Endothelial cell of umbilical vein (primary cell): ENCODE results near the gene CLN6. TPM values are rescaled to one million over a fixed set of nuclear protein-coding genes. Genes with fewer than 3 reads are reported as not detected.

Experiments
- BruUV-seq: library from RNA; stranded (reverse); fragments of 400-500 nt; replicated peaks from 2 replicates; lab custom pipeline; 2021; lab: Mats Ljungman, UMichigan
- CTCF ChIA-PET: fragments of 300-600, 350-600 bp; sonication (Branson Sonifier 250); formaldehyde crosslinking; loops from one replicate; lab custom pipeline; 2021; ENCODE audit warnings: antibody characterized with exemption, inconsistent platforms; lab: Charles Lee
- POLR2A ChIA-PET: fragments of 300-600, 350-600 bp; sonication (Branson Sonifier 250); formaldehyde crosslinking; loops from one replicate; lab custom pipeline; 2021; ENCODE audit warnings: antibody characterized with exemption, inconsistent platforms; lab: Charles Lee
- DNase-seq: peaks from one replicate; pipeline ENCODE4 v3.0.0-alpha.2; 2011; ENCODE audit warnings: low read depth, low spot score
- FAIRE-seq: peaks from 2 replicates; lab custom pipeline; 2011; peaks lifted over from hg19 to GRCh38; lab: Jason Lieb, UNC
- H2AFZ ChIP-seq: 2 replicates; pipeline ENCODE4 v1.6.0; 2012; ENCODE audit warnings: low read depth, low read length, control low read depth, inconsistent platforms
- H3K27ac ChIP-seq: 2 replicates; pipeline ENCODE4 v1.5.1; 2011; ENCODE audit warnings: low read depth, mild to moderate bottlenecking, control low read depth, low read length, moderate library complexity; ENCODE audit not compliant: insufficient read depth
- H3K27me3 ChIP-seq, 2 experiments: 2 replicates each; pipeline versions ENCODE4 v1.6.0 to v1.6.1; 2011; ENCODE audit warnings: low read length in 2 of 2, mixed read lengths in 1 of 2; ENCODE audit not compliant: control insufficient read depth in 2 of 2, insufficient read depth in 2 of 2
- H3K36me3 ChIP-seq, 2 experiments: 2 replicates in 1 of 2; 3 replicates in 1 of 2; pipeline ENCODE4 v1.5.1; 2011; ENCODE audit warnings: low read length in 2 of 2, mild to moderate bottlenecking in 1 of 2, moderate library complexity in 1 of 2; ENCODE audit not compliant: control insufficient read depth in 2 of 2, insufficient read depth in 2 of 2; ENCODE audit errors: extremely low read depth in 1 of 2
- H3K4me1 ChIP-seq: 3 replicates; pipeline ENCODE4 v1.5.1; 2011; ENCODE audit warnings: mild to moderate bottlenecking, low read length; ENCODE audit not compliant: control insufficient read depth, insufficient read depth; ENCODE audit errors: extremely low read depth
- H3K4me2 ChIP-seq: 2 replicates; pipeline ENCODE4 v1.6.1; 2011; ENCODE audit warnings: low read length, control low read depth, mixed read lengths; ENCODE audit not compliant: insufficient read depth
- H3K4me3 ChIP-seq, 3 experiments: fragments of 200-600 bp in 1 of 3; sonication (generic), shearing (Covaris generic) in 1 of 3; replicated peaks in 1 of 3; 2 replicates each; pipeline ENCODE4 v1.5.1; 2011 to 2016; ENCODE audit warnings: control low read depth in 3 of 3, low read length in 3 of 3, mild to moderate bottlenecking in 2 of 3, inconsistent platforms in 1 of 3, low read depth in 1 of 3, moderate library complexity in 1 of 3; ENCODE audit not compliant: insufficient read depth in 1 of 3
- H3K79me2 ChIP-seq: 2 replicates; pipeline ENCODE4 v1.6.0; 2012; ENCODE audit warnings: low read length, inconsistent platforms; ENCODE audit not compliant: control insufficient read depth, insufficient read depth
- H3K9ac ChIP-seq: replicated peaks from 2 replicates; pipeline ENCODE3; 2011; ENCODE audit warnings: low read length, control low read depth; ENCODE audit not compliant: insufficient read depth; ENCODE audit errors: extremely low read depth
- H3K9me1 ChIP-seq: replicated peaks from 3 replicates; pipeline ENCODE4 v1.6.0; 2011; ENCODE audit warnings: mild to moderate bottlenecking, low read length; ENCODE audit not compliant: control insufficient read depth, insufficient read depth; ENCODE audit errors: extremely low read depth
- H3K9me3 ChIP-seq: replicated peaks from 2 replicates; pipeline ENCODE4 v1.5.1; 2012; ENCODE audit warnings: low read length, inconsistent platforms; ENCODE audit not compliant: control insufficient read depth, insufficient read depth
- H4K20me1 ChIP-seq: replicated peaks from 2 replicates; pipeline ENCODE3; 2011; ENCODE audit warnings: mild to moderate bottlenecking, low read length; ENCODE audit not compliant: control insufficient read depth, insufficient read depth; ENCODE audit errors: extremely low read depth
- CTCF ChIP-seq, 2 donors: IDR thresholded peaks; 1 replicate in 1 of 2; 2 replicates in 1 of 2; pipeline ENCODE4 v1.5.1; 2011; ENCODE audit warnings: low read length in 2 of 2, mild to moderate bottlenecking in 2 of 2, moderate library complexity in 2 of 2, control low read depth in 1 of 2, inconsistent platforms in 1 of 2, low read depth in 1 of 2; ENCODE audit not compliant: insufficient read depth in 1 of 2; ENCODE audit errors: extremely low read depth in 1 of 2
- EZH2 ChIP-seq: IDR thresholded peaks from 2 replicates; pipeline ENCODE4 v1.6.1; 2012; ENCODE audit warnings: borderline replicate concordance, low read depth, mild to moderate bottlenecking, moderate library complexity, low read length, inconsistent platforms; ENCODE audit not compliant: severe bottlenecking
- FOS ChIP-seq: IDR thresholded peaks from 2 replicates; pipeline ENCODE4 v1.6.1; 2011; ENCODE audit warnings: mild to moderate bottlenecking, low read length, moderate library complexity, borderline replicate concordance; ENCODE audit not compliant: insufficient read depth
- GATA2 ChIP-seq: IDR thresholded peaks from 2 replicates; pipeline ENCODE4 v1.7.0; 2011; ENCODE audit warnings: low read depth, mild to moderate bottlenecking, moderate library complexity, mixed read lengths, low read length; ENCODE audit not compliant: insufficient read length, insufficient read depth
- JUN ChIP-seq: IDR thresholded peaks from 2 replicates; pipeline ENCODE4 v1.6.1; 2011; ENCODE audit warnings: borderline replicate concordance, low read depth; ENCODE audit not compliant: insufficient read length, insufficient read depth
- MAX ChIP-seq: IDR thresholded peaks from 2 replicates; pipeline ENCODE4 v1.6.1; 2011; ENCODE audit not compliant: insufficient read depth, insufficient read length
- MYC ChIP-seq: IDR thresholded peaks from one replicate; pipeline ENCODE4 v1.6.1; 2011; ENCODE audit warnings: mild to moderate bottlenecking, low read depth, low read length
- POLR2A ChIP-seq: IDR thresholded peaks from 2 replicates; pipeline ENCODE4 v1.6.1; 2012; ENCODE audit warnings: low read depth, mild to moderate bottlenecking, control low read depth, low read length
- POLR2AphosphoS5 ChIP-seq: IDR thresholded peaks from 2 replicates; pipeline ENCODE4 v1.6.1; 2012; ENCODE audit warnings: low read depth, mild to moderate bottlenecking, control low read depth, low read length, moderate library complexity; ENCODE audit not compliant: insufficient read depth
- dilution Hi-C: fragments of 300-500 bp; cut with MboI; formaldehyde crosslinking; loops from one replicate; pipeline ENCODE4 v1.15.0; 2019; ENCODE audit warnings: low sequenced_read_pairs; ENCODE audit not compliant: extremely low pct_ligation_motif_present
- intact Hi-C: fragments of 100-400 bp; cut with micrococcal nuclease; formaldehyde crosslinking; loops from one replicate; pipeline ENCODE4 v1.10.0; 2022
- polyA plus RNA-seq, 4 experiments: library from polyadenylated mRNA; depleted of rRNA in 3 of 4; stranded (reverse) in 3 of 4; unstranded in 1 of 4; fragments of >200 nt; gene quantifications; 2 replicates each; pipeline versions ENCODE4 v1.2.1 to v1.2.3, GENCODE V29; 2011 to 2012; ENCODE audit warnings: missing spikeins in 1 of 4
- total RNA-seq: library from RNA; stranded (reverse); gene quantifications from 2 replicates; pipeline ENCODE4 v1.2.3, GENCODE V29; 2021

CLN6 gene
- total and polyA plus RNA-seq, 2 donors (not counting 3 experiments of a cell fraction or from before 2014, with no cell fraction given): 53.9 to 75.5 TPM

GRCh38 chr15:68261980-68262379 lies 32.5 kb upstream of the CLN6 start:
- TF ChIP-seq MYC (no peak), JUN (no peak)
- no peak for FAIRE-seq
- POLR2A ChIA-PET: no interaction called here
- H3K9me3 ChIP-seq: no peaks in the 10 kb centered on the region
- no peak overlapping the region for H3K4me3 ChIP-seq
- dilution Hi-C loops: no loop called here
- H3K27me3 ChIP-seq: peaks cover 29 to 39% of the 10 kb centered on the region in 2 experiments
- no peak for DNase-seq
- H2AFZ ChIP-seq: no peak overlapping the region
- intact Hi-C loops: no loop called here
- no peak overlapping the region for H3K27ac ChIP-seq
- H3K36me3 ChIP-seq: no peaks in the 10 kb centered on the region
- no peak overlapping the region for H3K9ac ChIP-seq
- H3K79me2 ChIP-seq: no peaks in the 10 kb centered on the region
- CTCF ChIA-PET: interaction anchor here (1.3 to 5.6 kb wide), 2 partner anchors 9 to 44 kb away, joined by 4 to 31 read pairs; no protein-coding TSS in a partner anchor
- no peaks in the 10 kb centered on the region for H4K20me1 ChIP-seq
- no peak overlapping the region for H3K4me2 ChIP-seq
- no TSS peak for BruUV-seq
- no peaks in the 10 kb centered on the region for H3K9me1 ChIP-seq
- H3K4me1 ChIP-seq: peaks cover 5% of the 10 kb centered on the region

- dilution Hi-C loops: no loop called here
- Histone ChIP-seq H3K4me3 (no peak overlapping the region), H3K9ac (no peak overlapping the region), H3K36me3 (no peaks in the 10 kb centered on the region), H3K79me2 (no peaks in the 10 kb centered on the region), H3K9me3 (no peaks in the 10 kb centered on the region), H3K4me2 (no peak overlapping the region), H3K4me1 (peaks cover 5% of the 10 kb centered on the region), H3K9me1 (no peaks in the 10 kb centered on the region), H3K27ac (no peak overlapping the region), H2AFZ (no peak overlapping the region), H3K27me3 (peaks cover 29 to 38% of the 10 kb centered on the region in 2 experiments), H4K20me1 (no peaks in the 10 kb centered on the region)
- BruUV-seq: no TSS peak
- intact Hi-C loops: no loop called here
- CTCF ChIA-PET: interaction anchor here (5.6 kb wide), 1 partner anchor 8 kb away, joined by 31 read pairs; no protein-coding TSS in a partner anchor
- no peak for DNase-seq
- POLR2A ChIA-PET: no interaction called here
- FAIRE-seq: no peak
- TF ChIP-seq MAX (no peak), GATA2 (no peak), POLR2A (no peak), CTCF (IDR thresholded peaks at IDR 0.05; ENCODE audit: extremely low read depth in 1 of 2, insufficient read depth in 1 of 2, low read depth in 1 of 2, low read length in 2 of 2) (no peak), JUN (no peak), FOS (no peak), EZH2 (no peak), POLR2AphosphoS5 (no peak), MYC (no peak)
These were observed 31.7 kb upstream of the CLN6 start for GRCh38 chr15:68261241-68261640.
